ENCODE measurements around the gene CGREF1.

CGREF1 gene

DNA sequence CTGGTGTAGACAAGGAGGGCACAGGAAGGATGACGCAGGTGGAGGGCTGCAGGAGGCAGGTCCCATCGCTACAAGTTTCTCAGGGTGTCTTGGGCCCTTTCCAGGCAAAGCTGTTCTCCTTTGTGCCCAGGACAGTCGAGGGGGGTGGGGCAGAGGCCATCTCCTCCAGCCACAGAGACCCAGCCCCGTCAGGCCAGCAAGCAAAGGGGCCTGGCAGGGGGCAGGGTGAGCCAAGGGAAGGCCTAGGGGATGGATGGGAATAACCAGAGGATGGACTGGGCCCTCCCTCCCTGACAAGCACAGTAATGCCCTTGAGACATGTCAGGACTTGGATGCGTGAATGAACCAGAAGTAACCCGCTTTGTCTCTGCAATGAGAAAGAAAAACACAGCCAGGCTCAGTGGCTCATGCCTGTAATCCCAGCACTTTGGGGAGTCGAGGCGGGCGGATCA lies 36.2 kb upstream of the CGREF1 start:
- TF ChIP-seq, protein P1, sequence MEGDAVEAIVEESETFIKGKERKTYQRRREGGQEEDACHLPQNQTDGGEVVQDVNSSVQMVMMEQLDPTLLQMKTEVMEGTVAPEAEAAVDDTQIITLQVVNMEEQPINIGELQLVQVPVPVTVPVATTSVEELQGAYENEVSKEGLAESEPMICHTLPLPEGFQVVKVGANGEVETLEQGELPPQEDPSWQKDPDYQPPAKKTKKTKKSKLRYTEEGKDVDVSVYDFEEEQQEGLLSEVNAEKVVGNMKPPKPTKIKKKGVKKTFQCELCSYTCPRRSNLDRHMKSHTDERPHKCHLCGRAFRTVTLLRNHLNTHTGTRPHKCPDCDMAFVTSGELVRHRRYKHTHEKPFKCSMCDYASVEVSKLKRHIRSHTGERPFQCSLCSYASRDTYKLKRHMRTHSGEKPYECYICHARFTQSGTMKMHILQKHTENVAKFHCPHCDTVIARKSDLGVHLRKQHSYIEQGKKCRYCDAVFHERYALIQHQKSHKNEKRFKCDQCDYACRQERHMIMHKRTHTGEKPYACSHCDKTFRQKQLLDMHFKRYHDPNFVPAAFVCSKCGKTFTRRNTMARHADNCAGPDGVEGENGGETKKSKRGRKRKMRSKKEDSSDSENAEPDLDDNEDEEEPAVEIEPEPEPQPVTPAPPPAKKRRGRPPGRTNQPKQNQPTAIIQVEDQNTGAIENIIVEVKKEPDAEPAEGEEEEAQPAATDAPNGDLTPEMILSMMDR (conservative IDR thresholded peaks at IDR 0.05) = no peak
- H3K27ac ChIP-seq = no peak overlapping the region

DNA sequence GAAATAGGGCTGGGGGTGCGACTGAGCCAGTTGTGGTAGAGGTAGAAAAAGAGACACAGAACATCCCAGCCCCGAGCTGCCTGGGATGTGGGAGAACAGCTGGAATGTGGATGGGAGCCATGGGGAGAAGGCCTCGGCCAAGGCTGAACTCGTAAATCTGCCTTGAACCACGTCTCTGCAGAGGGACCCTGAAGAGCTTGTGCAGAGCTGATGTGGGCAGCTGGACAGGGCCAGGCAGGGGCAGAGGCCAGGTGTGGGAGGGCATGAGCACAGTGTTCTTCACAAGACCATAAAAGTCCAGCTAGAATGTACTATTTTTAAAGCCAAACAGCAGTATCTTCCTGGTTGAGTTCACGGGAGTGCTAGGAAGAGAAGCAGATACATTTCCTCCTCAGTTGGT lies 35.6 kb upstream of the CGREF1 start:
- TF ChIP-seq, protein P1 (conservative IDR thresholded peaks at IDR 0.05) = no peak
- H3K27ac ChIP-seq = no peak overlapping the region

- TF ChIP-seq, protein P1 (conservative IDR thresholded peaks at IDR 0.05) = no peak
These were observed 34.0 kb upstream of the CGREF1 start for GRCh38 chr2:27152796-27153464.

GRCh38 chr2:27152102-27152795 lies 33.3 kb upstream of the CGREF1 start:
- TF ChIP-seq, protein P1 (conservative IDR thresholded peaks at IDR 0.05) = no peak
- H3K27ac ChIP-seq = no peak overlapping the region

More at GRCh38 chr2:27152796-27153464, 34.0 kb upstream of the CGREF1 start:
- no peak overlapping the region for H3K27ac ChIP-seq

- TF ChIP-seq, protein P1 (conservative IDR thresholded peaks at IDR 0.05) = no peak
- no peak overlapping the region for H3K27ac ChIP-seq
These were observed 31.8 kb upstream of the CGREF1 start for GRCh38 chr2:27150639-27151230.

- TF ChIP-seq, protein P1 (conservative IDR thresholded peaks at IDR 0.05) = no peak
These were observed 30.9 kb upstream of the CGREF1 start for GRCh38 chr2:27149570-27150405.

More at GRCh38 chr2:27149570-27150405, 30.9 kb upstream of the CGREF1 start:
- no peak overlapping the region for H3K27ac ChIP-seq
